Stimulated activated CD4-positive, alpha-beta T cell treated with anti-CD3 and anti-CD28 coated beads, Interleukin-1b, Interleukin-23, amount 100 ng/mL, for 1 hour (primary cell): ENCODE results near the gene ADGRE2.
"Not testable (repeated sequence)": the region's sequence is repeated elsewhere in the genome, so short reads cannot be mapped to it uniquely, and the experiment has no call there.

Experiments
- DNase-seq, 2 donors: peaks; one replicate each; pipeline ENCODE4 v3.0.0-alpha.2; 2020; ENCODE audit warnings: low read depth in 2 of 2

ADGRE2 gene

GRCh38 chr19:14779151-14779550 lies 791 bp upstream of the ADGRE2 start:
- DNase-seq, result no peak

DNA sequence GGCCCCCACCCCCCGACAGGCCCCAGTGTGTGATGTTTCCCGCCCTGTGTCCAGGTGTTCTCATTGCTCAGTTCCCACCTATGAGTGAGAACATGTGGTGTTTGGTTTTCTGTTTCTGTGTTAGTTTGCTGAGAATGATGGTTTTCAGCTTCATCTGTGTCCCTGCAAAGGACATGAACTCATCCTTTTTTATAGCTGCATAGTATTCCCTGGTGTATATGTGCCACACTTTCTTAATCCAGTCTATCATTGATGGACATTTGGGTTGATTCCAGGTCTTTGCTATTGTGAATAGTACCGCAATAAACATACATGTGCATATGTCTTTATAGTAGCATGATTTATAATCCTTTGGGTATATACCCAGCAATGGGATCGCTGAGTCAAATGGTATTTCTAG lies 715 bp downstream of the ADGRE2 start:
- DNase-seq, result not testable (repeated sequence)

DNA sequence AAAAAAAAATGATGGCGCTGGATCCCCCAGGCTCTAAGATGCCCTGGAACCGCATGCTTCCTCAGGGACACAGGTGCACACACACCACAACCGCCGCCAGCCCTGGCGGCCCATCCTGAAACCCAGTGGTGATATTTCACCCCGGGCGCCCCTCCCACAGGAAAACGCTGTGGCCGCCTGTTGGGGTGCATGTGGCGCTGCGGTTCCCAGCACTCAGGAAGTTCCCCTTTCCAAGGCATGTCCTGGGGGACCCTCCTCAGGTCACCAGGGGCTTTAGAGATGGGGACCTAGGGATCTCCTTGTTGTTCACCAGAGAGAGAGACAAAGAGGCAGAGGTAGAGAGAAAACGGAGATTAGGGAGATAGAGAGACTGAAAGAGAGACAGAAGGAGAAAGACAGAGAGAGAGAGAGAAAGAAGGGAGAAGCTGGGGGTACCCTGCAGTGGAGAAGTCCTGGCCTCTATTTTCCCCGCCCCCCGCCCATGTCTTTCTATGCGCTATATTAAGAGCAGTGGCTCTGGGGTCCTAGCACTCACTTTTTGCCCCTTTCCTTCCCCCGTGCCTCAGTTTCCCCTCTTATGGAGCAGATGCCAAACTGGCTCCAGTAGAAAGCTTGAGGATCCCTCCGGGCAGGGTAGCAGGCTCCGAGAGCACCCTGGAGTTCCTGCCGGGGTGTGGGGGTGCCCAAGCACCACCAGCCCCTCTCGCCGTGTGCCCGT lies 2.3 kb downstream of the ADGRE2 start:
- no peak for DNase-seq

DNA sequence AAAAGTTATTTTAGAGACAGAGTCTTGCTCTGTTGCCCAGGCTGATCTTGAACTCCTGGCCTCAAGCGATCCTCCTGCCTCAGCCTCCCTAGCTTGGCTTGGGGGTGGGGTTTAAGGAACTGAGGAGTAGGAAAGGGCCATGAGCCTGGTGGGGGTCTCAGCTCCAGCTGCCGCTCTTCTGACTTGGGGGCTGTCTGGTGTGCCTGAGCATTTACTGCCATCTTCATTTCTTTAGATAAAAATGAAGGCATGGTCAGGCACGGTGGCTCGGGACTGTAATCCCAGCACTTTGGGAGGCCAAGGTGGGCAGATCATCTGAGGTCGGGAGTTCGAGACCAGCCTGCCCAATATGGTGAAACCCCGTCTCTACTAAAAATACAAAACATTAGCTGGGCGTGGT lies 3.0 kb downstream of the ADGRE2 start:
- not testable (repeated sequence) for DNase-seq

- DNase-seq, result no peak
These were observed 4.0 kb downstream of the ADGRE2 start for GRCh38 chr19:14774373-14774772.

DNA sequence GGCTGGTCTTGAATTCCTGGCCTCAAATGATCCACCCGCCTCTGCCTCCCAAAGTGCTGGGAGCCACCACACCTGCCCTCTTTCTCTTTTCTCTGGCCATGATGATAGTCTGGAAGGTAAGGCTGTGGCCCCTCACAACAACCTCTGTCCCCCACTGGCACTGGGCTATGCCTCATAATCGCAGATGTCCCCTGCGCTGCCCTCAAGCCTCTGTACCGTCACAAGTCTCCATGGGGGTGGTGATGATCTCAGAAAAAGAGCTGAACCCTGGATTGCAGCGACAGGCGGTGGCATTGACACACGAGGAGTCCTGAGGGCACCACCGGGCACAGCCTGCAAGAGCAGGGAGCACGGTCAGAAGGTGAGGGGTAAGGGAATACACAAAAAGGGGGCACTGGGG lies 4.6 kb downstream of the ADGRE2 start:
- not testable (repeated sequence) for DNase-seq

DNA sequence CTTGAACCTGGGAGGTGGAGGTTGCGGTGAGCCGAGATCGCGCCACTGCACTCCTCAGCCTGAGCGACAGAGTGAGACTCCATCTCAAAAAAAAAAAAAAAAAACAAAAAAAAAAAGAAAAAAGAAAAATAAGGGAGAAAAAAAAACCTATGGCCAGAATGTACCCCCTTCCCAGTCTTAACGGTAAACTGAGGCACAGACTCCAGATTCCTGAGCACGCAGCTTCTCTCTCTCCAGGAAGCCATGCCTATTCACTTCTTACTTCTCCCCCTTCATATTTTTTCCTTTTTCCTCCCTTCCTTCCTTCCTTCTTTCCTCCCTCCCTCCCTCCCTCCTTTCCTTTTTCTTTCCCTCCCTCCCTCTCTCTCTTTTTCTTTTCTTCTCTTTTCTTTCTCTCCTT lies 5.4 kb downstream of the ADGRE2 start:
- no peak for DNase-seq

GRCh38 chr19:14772467-14772866 lies 5.9 kb downstream of the ADGRE2 start:
- DNase-seq, result no peak

DNA sequence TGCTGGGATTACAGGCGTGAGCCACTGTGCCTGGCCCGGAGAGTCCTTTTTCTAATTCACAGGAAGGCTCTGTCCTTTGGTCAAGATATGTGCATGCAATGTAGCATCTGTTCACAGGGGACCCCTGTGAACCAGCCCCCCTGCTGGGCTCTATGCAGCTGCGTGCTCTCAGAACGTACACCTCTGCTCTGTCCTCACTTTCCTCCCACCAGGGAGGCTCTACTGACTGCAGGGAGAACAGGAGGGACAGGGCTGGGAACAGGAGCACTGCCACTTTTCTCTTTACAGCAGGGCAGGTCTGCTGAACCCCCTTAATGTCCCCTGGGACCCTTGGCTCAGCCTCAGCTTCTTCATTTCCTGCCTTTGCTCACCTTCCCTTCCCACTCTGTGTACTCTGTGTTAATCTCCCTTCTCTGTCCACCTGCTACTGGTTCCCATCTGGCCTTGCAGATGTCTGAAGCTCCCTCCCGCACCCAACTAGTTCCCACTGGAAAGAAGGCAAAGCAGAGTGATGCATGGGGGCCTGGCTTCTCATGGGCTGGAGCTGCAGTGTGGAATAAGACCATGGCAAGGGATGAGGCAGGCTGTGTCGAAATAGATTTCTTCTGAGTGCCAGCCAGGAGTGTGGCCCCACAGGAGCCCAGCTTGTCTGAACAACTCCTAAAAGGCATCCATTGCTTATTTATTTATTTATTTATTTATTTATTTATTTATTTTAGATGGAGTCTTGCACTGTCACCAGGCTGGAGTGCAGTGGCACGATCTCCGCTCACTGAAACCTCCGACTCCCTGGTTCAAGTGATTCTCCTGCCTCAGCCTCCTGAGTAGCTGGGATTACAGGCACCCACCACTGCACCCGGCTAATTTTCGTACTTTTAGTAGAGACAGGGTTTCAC lies 7.2 kb downstream of the ADGRE2 start:
- no peak for DNase-seq

- DNase-seq, result no peak
These were observed 8.2 kb downstream of the ADGRE2 start for GRCh38 chr19:14770136-14770535.

DNA sequence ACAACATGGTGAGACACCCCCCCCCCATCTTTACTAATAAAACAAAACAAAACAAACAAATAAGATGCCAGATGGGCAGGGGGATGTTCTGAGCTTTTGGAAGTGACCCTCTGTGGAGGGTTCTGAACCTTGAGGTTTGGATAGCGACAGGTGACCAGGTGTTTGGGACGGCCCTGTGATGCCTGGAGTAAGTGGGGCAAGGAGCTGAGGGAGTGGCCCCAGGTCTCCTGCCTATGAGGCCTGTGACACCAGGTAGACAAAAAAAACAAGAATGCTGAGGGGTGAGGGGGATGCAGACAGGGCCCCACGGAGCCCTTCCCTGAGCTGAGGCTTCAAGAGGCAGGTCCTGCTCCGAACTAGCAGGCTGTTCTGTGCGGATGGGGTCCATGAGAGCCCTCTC lies 9.2 kb downstream of the ADGRE2 start:
- no peak for DNase-seq

DNA sequence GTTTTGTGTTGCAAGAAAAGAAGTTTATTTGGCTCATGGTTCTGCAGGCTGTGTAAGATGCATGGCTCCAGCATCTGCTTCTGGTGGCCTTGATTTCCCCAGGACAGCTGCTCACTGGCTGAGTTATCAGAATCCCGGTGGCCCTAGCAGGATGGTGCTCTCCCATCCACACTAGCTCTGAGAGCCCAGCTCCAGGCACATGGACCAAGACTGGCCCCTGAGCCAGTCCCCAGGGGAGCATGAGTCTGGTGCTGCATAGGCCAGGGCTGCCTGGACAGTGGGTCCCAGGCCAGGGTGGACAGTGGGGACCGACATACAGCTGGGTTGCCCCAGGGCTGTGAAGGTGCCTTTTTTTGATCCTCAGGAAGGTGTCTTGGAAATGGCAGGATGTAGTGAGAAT lies 10.4 kb downstream of the ADGRE2 start:
- no peak for DNase-seq

GRCh38 chr19:14767466-14767971 lies 10.8 kb downstream of the ADGRE2 start:
- no peak for DNase-seq

- not testable (repeated sequence) for DNase-seq
These were observed 12.5 kb downstream of the ADGRE2 start for GRCh38 chr19:14765841-14766240.

DNA sequence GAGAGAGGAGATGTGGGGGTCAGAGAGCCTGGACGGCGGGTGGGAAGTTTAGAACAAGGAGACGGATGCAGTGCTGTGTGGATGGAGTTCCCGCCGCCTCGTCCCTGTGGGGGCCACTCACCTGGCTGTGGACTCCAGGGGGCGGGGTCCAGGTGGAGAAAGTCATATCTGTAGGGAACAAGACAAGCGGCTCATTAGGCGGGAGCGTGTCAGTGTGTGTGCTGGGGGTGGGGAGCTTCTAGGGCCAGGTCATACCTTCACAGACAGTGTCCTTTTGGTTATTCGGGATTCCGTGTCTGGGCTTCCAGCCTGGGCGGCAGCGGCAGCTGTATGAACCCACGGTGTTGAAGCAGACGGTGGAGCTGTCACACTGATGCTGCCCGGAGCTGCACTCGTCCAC lies 13.0 kb downstream of the ADGRE2 start:
- not testable (repeated sequence) for DNase-seq

- no peak for DNase-seq
These were observed 14.0 kb downstream of the ADGRE2 start for GRCh38 chr19:14764401-14764800.

DNA sequence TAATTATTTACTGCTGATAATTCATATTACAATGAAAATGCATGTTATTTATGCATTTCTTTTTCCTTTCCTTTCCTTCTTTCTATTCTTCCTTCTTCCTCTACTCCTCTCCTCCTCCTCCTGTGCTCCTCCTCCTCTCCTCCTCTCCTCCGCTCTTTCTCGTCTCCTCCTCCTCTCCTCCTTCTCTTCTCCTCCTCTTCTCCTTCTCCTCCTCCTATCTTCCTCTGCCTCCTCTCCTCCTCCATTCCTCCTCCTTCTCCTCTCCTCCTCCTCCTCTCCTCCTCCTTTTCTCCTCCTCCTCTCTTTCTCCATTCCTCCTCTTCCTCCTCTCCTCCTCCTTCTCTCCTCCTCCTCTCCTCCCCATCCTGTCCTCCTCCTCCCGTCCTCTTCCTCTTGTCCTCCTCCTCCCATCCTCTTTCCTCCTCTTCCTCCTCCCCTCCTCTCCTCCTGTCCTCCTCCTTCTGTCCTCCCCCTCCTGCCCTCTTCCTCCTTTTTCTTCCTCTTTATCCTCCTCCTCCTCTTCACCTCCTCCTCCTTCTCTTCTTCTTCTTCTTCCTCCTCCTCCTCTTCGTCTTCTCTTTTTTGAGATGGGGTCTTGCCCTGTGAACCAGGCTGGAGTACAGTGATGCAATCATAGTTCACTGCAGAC lies 14.7 kb downstream of the ADGRE2 start:
- DNase-seq, result no peak

- DNase-seq, result no peak
These were observed 16.2 kb downstream of the ADGRE2 start for GRCh38 chr19:14762111-14762510.

GRCh38 chr19:14761607-14762006 lies 16.8 kb downstream of the ADGRE2 start:
- no peak for DNase-seq

GRCh38 chr19:14758816-14759215 lies 19.5 kb downstream of the ADGRE2 start:
- DNase-seq, result no peak

DNA sequence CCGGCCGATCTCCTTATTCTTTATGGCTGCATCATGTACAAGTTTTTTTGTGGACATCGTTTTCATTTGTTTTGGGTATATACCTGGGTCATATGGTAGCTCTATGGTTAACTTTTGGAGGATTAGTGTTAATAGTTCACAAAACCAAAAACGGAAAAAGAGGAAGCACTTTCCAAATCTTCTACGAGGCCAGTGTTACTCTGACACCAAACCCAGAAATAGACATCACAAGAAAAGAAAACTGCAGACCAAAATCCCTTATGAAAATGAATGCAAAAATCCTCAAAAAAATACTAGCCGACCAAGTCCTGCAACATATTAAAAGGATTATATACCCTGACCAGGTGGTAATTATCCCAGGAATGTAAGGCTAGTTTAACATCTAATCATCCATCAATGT lies 29.8 kb downstream of the ADGRE2 start:
- DNase-seq, result no peak

DNA sequence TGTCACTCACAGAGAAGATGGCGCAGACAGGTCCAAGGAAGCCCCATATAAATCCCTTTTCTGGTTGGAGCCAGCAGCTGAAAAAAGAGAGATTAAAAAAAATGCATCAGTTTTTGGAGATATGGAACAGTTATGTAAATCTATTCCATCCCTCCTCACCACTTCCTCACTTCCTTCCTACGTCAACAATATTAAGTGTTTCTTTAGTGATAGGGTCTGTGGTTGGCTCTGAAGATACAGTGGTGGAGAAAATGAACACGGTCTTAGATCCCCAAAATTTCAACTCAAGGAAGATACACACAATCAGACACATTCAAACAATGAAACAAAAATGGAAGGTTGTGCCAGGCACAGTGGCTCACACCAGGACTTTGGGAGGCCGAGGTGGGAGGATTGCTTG lies 31.5 kb downstream of the ADGRE2 start:
- no peak for DNase-seq
